Inflammatory macrophage treated with lipopolysaccharide for 1 hour (primary cell): ENCODE data around the gene BUD23.

ENCODE experiments used
- DNase-seq, 2 donors: peaks; one replicate each; pipeline ENCODE4 v3.0.0-alpha.2; 2020 to 2022

The BUD23 gene

GRCh38 chr7:73742753-73743641, 59.6 kb downstream of the BUD23 start:
- no peak for DNase-seq

GRCh38 chr7:73746378-73746777, 63.0 kb downstream of the BUD23 start:
- DNase-seq = no peak
